Measurements from ENCODE around the gene CRTC2. TPM values are rescaled to one million over a fixed set of nuclear protein-coding genes. Genes with fewer than 3 reads are reported as not detected.

Gene CRTC2
- total and polyA plus RNA-seq, 9 of the 15 experiments (the other 6 are each of a cell fraction or from before 2014, with no cell fraction given), result 2.7 to 26.4 (median 10.2) TPM

GRCh38 chr1:153922972-153923925, 35.2 kb downstream of the CRTC2 start, which contains the start of gene GATAD2B (continued):
- TF ChIP-seq ARID2 (IDR thresholded peaks at IDR 0.05), result no peak
- TF ChIP-seq, protein P1, sequence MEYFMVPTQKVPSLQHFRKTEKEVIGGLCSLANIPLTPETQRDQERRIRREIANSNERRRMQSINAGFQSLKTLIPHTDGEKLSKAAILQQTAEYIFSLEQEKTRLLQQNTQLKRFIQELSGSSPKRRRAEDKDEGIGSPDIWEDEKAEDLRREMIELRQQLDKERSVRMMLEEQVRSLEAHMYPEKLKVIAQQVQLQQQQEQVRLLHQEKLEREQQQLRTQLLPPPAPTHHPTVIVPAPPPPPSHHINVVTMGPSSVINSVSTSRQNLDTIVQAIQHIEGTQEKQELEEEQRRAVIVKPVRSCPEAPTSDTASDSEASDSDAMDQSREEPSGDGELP (CRISPR knock-in tag; IDR thresholded peaks at IDR 0.05; ENCODE audit: borderline replicate concordance), result peak; percentile 35; the same call in 1 of the 2 replicates

- WGBS (ENCODE audit: insufficient coverage, low coverage, missing lambda C conversion rate), result under 1% methylated on average over 29 of the region's 86 CpGs
- Histone ChIP-seq H3K9me3 (replicated peaks; ENCODE audit: control insufficient read depth, insufficient read depth, low read depth, low read length) (no peaks in the 10 kb centered on the region), H3K4me1 (replicated peaks in 1 of 2; ENCODE audit: control insufficient read depth in 2 of 2, insufficient read depth in 2 of 2, low read length in 2 of 2) (peaks cover 9 to 30% of the 10 kb centered on the region in 2 experiments), H3K4me2 (ENCODE audit: insufficient read depth, low read length) (peak overlapping the region; percentile 99), H3K27ac (ENCODE audit: extremely low read depth, low read depth, low read length) (peak overlapping the region; percentile 98), H3K27me3 (ENCODE audit: control insufficient read depth in 2 of 2, insufficient read depth in 2 of 2, low read length in 2 of 2) (no peaks in the 10 kb centered on the region), H3K9ac (ENCODE audit: insufficient read depth in 1 of 2, low read depth in 2 of 2, low read length in 2 of 2) (peak overlapping the region; percentile 91 to 92), H3K4me3 (peak overlapping the region; percentile 86), H3K9me1 (ENCODE audit: control insufficient read depth, insufficient read depth, low read length) (no peaks in the 10 kb centered on the region), H3K36me3 (ENCODE audit: control insufficient read depth, insufficient read depth, low read length) (peaks cover 26% of the 10 kb centered on the region; the same call in 2 of the 3 replicates), H3K79me2 (ENCODE audit: control insufficient read depth, insufficient read depth, low read length) (peaks cover 50% of the 10 kb centered on the region), H2AFZ (ENCODE audit: low read depth, low read length) (peak overlapping the region; percentile 79), H4K20me1 (replicated peaks; ENCODE audit: control insufficient read depth, insufficient read depth, low read length) (peaks cover 21% of the 10 kb centered on the region)
- POLR2A ChIA-PET, result interaction anchor here (0.5 to 2.4 kb wide), 17 partner anchors 10 to 85 kb away, joined by 3 to 12 read pairs (median 4); partner anchors contain the start of genes CRTC2, DENND4B and RPS27
- in situ Hi-C loops (cut with MboI) (no loop called here), intact Hi-C loops (cut with micrococcal nuclease) (loop anchor here (2.0 to 5.0 kb wide), 5 partner anchors 40 to 298 kb away; partner anchors contain the start of gene UBAP2L)
- FAIRE-seq (no peak), ATAC-seq (peak; percentile 77), DNase-seq (ENCODE audit: extremely low read depth in 1 of 4, low spot score in 3 of 4) (peak; percentile 86 to 92 (median 87))
- CTCF ChIA-PET (ENCODE audit: low intra/inter-chr PET ratio), result no interaction called here
- BruUV-seq (replicated peaks), result no TSS peak
- TF ChIP-seq ZNF282 (CRISPR knock-in tag; IDR thresholded peaks at IDR 0.05) (no peak), ZNF444 (CRISPR knock-in tag; IDR thresholded peaks at IDR 0.05) (no peak), ZNF23 (CRISPR knock-in tag; IDR thresholded peaks at IDR 0.05) (no peak), PREB (CRISPR knock-in tag; IDR thresholded peaks at IDR 0.05) (no peak), SMARCA4 (IDR thresholded peaks at IDR 0.05) (no peak; the same call in none of the 2 replicates), TFAM (CRISPR knock-in tag; conservative IDR thresholded peaks at IDR 0.05) (no peak), MEF2A (IDR thresholded peaks at IDR 0.05; ENCODE audit: control insufficient read depth, low read depth, low read length) (no peak), HOMEZ (CRISPR knock-in tag; IDR thresholded peaks at IDR 0.05) (no peak), PTBP1 (IDR thresholded peaks at IDR 0.05; ENCODE audit: low read depth, low read length) (no peak), RHOXF2B (CRISPR knock-in tag; conservative IDR thresholded peaks at IDR 0.05) (no peak), NBN (IDR thresholded peaks at IDR 0.05; ENCODE audit: low read depth) (peak; percentile 71; the same call in 1 of the 2 replicates), ESRRB (CRISPR knock-in tag; IDR thresholded peaks at IDR 0.05; ENCODE audit: borderline replicate concordance) (no peak)
Measured at GRCh38 chr1:153922076-153922971, 36.1 kb downstream of the CRTC2 start.

Measured in K562 (cell line).